Measurements from ENCODE around the gene RBL2.

DNA sequence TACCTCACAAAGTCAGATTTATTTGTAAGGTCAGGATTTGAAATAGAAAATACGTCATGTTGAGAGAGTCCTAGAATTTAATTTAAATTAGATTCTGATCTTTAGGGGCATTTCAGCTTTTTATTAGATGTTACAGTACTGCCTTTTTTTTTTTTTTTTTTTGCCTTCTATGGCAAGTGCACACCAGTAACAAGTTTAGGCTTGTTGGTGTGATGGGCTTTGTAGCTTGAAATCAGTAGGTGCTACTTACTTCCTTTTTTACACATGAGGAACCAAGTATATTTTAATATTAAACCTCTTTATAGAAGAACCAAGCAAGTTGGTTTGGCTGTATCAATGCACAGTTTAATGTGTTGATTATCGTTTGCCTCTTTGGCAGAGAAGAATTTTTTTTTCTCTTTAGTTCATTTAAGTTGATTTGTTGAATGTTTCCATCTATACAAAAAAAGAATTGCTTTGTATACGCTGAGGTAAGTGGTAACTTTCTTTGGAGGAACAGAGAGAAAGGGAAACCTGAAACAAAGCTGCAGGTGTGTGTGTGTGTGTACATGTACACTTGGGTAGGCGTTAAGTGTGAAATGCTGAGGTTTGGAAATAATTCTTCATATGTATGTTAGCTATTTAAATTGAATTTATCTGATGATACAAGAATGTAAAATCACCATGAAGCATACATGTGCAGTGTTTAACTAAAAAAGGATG is 15.7 kb downstream of the RBL2 start:
- TF ChIP-seq, protein P1, sequence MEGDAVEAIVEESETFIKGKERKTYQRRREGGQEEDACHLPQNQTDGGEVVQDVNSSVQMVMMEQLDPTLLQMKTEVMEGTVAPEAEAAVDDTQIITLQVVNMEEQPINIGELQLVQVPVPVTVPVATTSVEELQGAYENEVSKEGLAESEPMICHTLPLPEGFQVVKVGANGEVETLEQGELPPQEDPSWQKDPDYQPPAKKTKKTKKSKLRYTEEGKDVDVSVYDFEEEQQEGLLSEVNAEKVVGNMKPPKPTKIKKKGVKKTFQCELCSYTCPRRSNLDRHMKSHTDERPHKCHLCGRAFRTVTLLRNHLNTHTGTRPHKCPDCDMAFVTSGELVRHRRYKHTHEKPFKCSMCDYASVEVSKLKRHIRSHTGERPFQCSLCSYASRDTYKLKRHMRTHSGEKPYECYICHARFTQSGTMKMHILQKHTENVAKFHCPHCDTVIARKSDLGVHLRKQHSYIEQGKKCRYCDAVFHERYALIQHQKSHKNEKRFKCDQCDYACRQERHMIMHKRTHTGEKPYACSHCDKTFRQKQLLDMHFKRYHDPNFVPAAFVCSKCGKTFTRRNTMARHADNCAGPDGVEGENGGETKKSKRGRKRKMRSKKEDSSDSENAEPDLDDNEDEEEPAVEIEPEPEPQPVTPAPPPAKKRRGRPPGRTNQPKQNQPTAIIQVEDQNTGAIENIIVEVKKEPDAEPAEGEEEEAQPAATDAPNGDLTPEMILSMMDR (IDR thresholded peaks at IDR 0.05): no peak
- TF ChIP-seq EZH2 (IDR thresholded peaks at IDR 0.05; ENCODE audit: borderline replicate concordance, insufficient read depth, low read depth, low read length, poor library complexity, severe bottlenecking): no peak

Measured in B cell (primary cell).